HEK293 (cell line): Measurements from ENCODE around the gene GET3.

ENCODE experiments used
- CTCF ChIA-PET: fragments of 350-600 bp; formaldehyde crosslinking; extraction: SDS; loops from one replicate; lab custom pipeline; 2021; ENCODE audit warnings: antibody characterized with exemption; lab: Yijun Ruan, JAX
- POLR2A ChIA-PET: fragments of 300-600 bp; formaldehyde crosslinking; extraction: SDS; loops from one replicate; lab custom pipeline; 2020; ENCODE audit warnings: antibody characterized with exemption, inconsistent platforms; lab: Yijun Ruan, JAX
- H3K27ac ChIP-seq: fragments of 200-500 bp; sonication (Bioruptor generic); 2 replicates; pipeline ENCODE4 v1.5.1; 2014; ENCODE audit warnings: low read depth, low read length, control low read depth, inconsistent platforms; ENCODE audit errors: extremely low read depth
- H3K36me3 ChIP-seq, 2 experiments: fragments of 200-500 bp in 1 of 2; sonication (Bioruptor generic) in 1 of 2; 1 replicate in 1 of 2; 2 replicates in 1 of 2; pipeline ENCODE4 v1.5.1; 2014 to 2017; ENCODE audit warnings: inconsistent platforms in 2 of 2, low read length in 2 of 2; ENCODE audit not compliant: control insufficient read depth in 2 of 2, insufficient read depth in 1 of 2
- H3K4me1 ChIP-seq: fragments of 200-500 bp; sonication (Bioruptor generic); 2 replicates; pipeline ENCODE4 v1.5.1; 2014; ENCODE audit warnings: mild to moderate bottlenecking, low read length, inconsistent platforms; ENCODE audit not compliant: control insufficient read depth, insufficient read depth
- H3K4me3 ChIP-seq: 2 replicates; pipeline ENCODE4 v1.5.1; 2011; ENCODE audit warnings: low read depth, mild to moderate bottlenecking, control low read depth, low read length, moderate library complexity
- H3K9me3 ChIP-seq: fragments of 200-500 bp; sonication (Bioruptor generic); 2 replicates; pipeline ENCODE4 v1.5.1; 2014; ENCODE audit warnings: low read depth, low read length, inconsistent platforms; ENCODE audit not compliant: control insufficient read depth, insufficient read depth
- BCL11B ChIP-seq: fragments of 450-650 bp; formaldehyde crosslinking; IDR thresholded peaks from 2 replicates; pipeline ENCODE4 v1.5.1; 2016; ENCODE audit warnings: low read depth, missing biosample characterization, missing genetic modification characterization
- GFI1B ChIP-seq: fragments of 450-650 bp; formaldehyde crosslinking; IDR thresholded peaks from 2 replicates; pipeline ENCODE4 v1.5.1; 2016; ENCODE audit warnings: missing biosample characterization, missing genetic modification characterization
- GLI2 ChIP-seq: fragments of 450-650 bp; formaldehyde crosslinking; IDR thresholded peaks from 2 replicates; pipeline ENCODE4; 2017; ENCODE audit warnings: missing biosample characterization, missing genetic modification characterization, low read depth, borderline replicate concordance
- OSR2 ChIP-seq: fragments of 450-650 bp; formaldehyde crosslinking; IDR thresholded peaks from 2 replicates; pipeline ENCODE4 v1.5.1; 2016; ENCODE audit warnings: missing biosample characterization, missing genetic modification characterization
- SETDB1 ChIP-seq: IDR thresholded peaks from one replicate; pipeline ENCODE4 v1.6.1; 2017; ENCODE audit warnings: mild to moderate bottlenecking, low read length, moderate library complexity, mixed read lengths; ENCODE audit not compliant: insufficient read length
- ZBTB1 ChIP-seq: fragments of 450-650 bp; formaldehyde crosslinking; IDR thresholded peaks from 2 replicates; pipeline ENCODE4 v1.5.1; 2016; ENCODE audit warnings: missing biosample characterization, missing genetic modification characterization
- ZBTB21 ChIP-seq: fragments of 450-650 bp; formaldehyde crosslinking; IDR thresholded peaks from 2 replicates; pipeline ENCODE4 v1.5.1; 2017; ENCODE audit warnings: missing biosample characterization, missing genetic modification characterization
- ZBTB7A ChIP-seq: fragments of 450-650 bp; formaldehyde crosslinking; IDR thresholded peaks from 2 replicates; pipeline ENCODE4 v1.5.1; 2016; ENCODE audit warnings: low read depth, missing biosample characterization, missing genetic modification characterization
- ZFP37 ChIP-seq: fragments of 450-650 bp; formaldehyde crosslinking; IDR thresholded peaks from 2 replicates; pipeline ENCODE4 v1.5.1; 2016; ENCODE audit warnings: missing biosample characterization, missing genetic modification characterization
- ZNF132 ChIP-seq: fragments of 450-650 bp; formaldehyde crosslinking; IDR thresholded peaks from 2 replicates; pipeline ENCODE4 v1.5.1; 2017; ENCODE audit warnings: missing biosample characterization, missing genetic modification characterization, borderline replicate concordance
- ZNF146 ChIP-seq: fragments of 450-650 bp; formaldehyde crosslinking; IDR thresholded peaks from 2 replicates; pipeline ENCODE4 v1.5.1; 2016; ENCODE audit warnings: missing biosample characterization, missing genetic modification characterization
- ZNF16 ChIP-seq: fragments of 450-650 bp; formaldehyde crosslinking; IDR thresholded peaks from 2 replicates; pipeline ENCODE4 v1.5.1; 2016; ENCODE audit warnings: low read depth, missing biosample characterization, missing genetic modification characterization
- ZNF202 ChIP-seq: fragments of 450-650 bp; formaldehyde crosslinking; IDR thresholded peaks from 2 replicates; pipeline ENCODE4 v1.5.1; 2016; ENCODE audit warnings: missing biosample characterization, missing genetic modification characterization, borderline replicate concordance
- ZNF292 ChIP-seq: fragments of 450-650 bp; formaldehyde crosslinking; IDR thresholded peaks from 2 replicates; pipeline ENCODE4 v1.5.1; 2016; ENCODE audit warnings: low read depth, missing biosample characterization, missing genetic modification characterization, borderline replicate concordance
- ZNF37A ChIP-seq: fragments of 450-650 bp; IDR thresholded peaks from 2 replicates; pipeline ENCODE4 v1.5.1; 2018; ENCODE audit warnings: missing biosample characterization, missing genetic modification characterization
- ZNF391 ChIP-seq: fragments of 450-650 bp; formaldehyde crosslinking; IDR thresholded peaks from 2 replicates; pipeline ENCODE4 v1.5.1; 2016; ENCODE audit warnings: low read depth, missing biosample characterization, missing genetic modification characterization, borderline replicate concordance
- ZNF404 ChIP-seq: fragments of 450-650 bp; formaldehyde crosslinking; IDR thresholded peaks from 2 replicates; pipeline ENCODE4 v1.5.1; 2017; ENCODE audit warnings: missing biosample characterization, missing genetic modification characterization
- ZNF514 ChIP-seq: fragments of 450-650 bp; formaldehyde crosslinking; IDR thresholded peaks from 2 replicates; pipeline ENCODE4 v1.5.1; 2016; ENCODE audit warnings: missing biosample characterization, missing genetic modification characterization
- ZNF530 ChIP-seq: fragments of 450-650 bp; formaldehyde crosslinking; IDR thresholded peaks from 2 replicates; pipeline ENCODE4 v1.5.1; 2016; ENCODE audit warnings: low read depth, missing biosample characterization, missing genetic modification characterization
- ZNF624 ChIP-seq: fragments of 450-650 bp; formaldehyde crosslinking; IDR thresholded peaks from 2 replicates; pipeline ENCODE4 v1.5.1; 2017; ENCODE audit warnings: missing biosample characterization, missing genetic modification characterization
- ZNF660 ChIP-seq: fragments of 450-650 bp; IDR thresholded peaks from 2 replicates; pipeline ENCODE4 v1.5.1; 2018; ENCODE audit warnings: missing biosample characterization, mild to moderate bottlenecking, missing genetic modification characterization
- ZNF664 ChIP-seq: fragments of 450-650 bp; formaldehyde crosslinking; IDR thresholded peaks from 2 replicates; pipeline ENCODE4 v1.5.1; 2016; ENCODE audit warnings: missing biosample characterization, missing genetic modification characterization
- ZNF670 ChIP-seq: fragments of 450-650 bp; formaldehyde crosslinking; IDR thresholded peaks from 2 replicates; pipeline ENCODE4 v1.5.1; 2016; ENCODE audit warnings: missing biosample characterization, missing genetic modification characterization, low read depth
- ZNF768 ChIP-seq: fragments of 450-650 bp; formaldehyde crosslinking; IDR thresholded peaks from 2 replicates; pipeline ENCODE4 v1.5.1; 2018; ENCODE audit warnings: missing biosample characterization, mild to moderate bottlenecking, missing genetic modification characterization
- ZNF843 ChIP-seq: fragments of 450-650 bp; formaldehyde crosslinking; IDR thresholded peaks from 2 replicates; pipeline ENCODE4 v1.5.1; 2016; ENCODE audit warnings: missing biosample characterization, missing genetic modification characterization
- TF ChIP-seq, protein P1 (sequence below): fragments of 450-650 bp; formaldehyde crosslinking; IDR thresholded peaks from 2 replicates; pipeline ENCODE4 v1.5.1; 2016; ENCODE audit warnings: missing biosample characterization, missing genetic modification characterization
- TF ChIP-seq, protein P2 (sequence below): fragments of 450-650 bp; formaldehyde crosslinking; IDR thresholded peaks from 2 replicates; pipeline ENCODE4 v1.5.1; 2016; ENCODE audit warnings: missing biosample characterization, missing genetic modification characterization
- TF ChIP-seq, protein P3 (sequence below): fragments of 450-650 bp; formaldehyde crosslinking; IDR thresholded peaks from 2 replicates; pipeline ENCODE4 v1.5.1; 2016; ENCODE audit warnings: missing biosample characterization, missing genetic modification characterization

The GET3 gene

DNA sequence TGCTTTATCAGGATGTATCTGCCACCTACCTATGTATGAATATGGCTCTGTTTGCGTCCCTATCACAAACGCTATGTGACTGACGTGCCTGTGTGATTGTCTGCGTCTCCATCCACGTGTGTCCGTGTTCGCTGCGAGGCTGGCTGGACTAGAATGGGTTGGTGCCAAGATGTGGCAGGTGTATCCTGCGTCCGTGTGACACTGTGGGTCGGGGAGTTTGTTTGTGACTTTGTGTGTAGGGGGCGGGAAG lies 44.8 kb downstream of the GET3 start:
- ChIA-PET POLR2A (interaction anchor here (1.2 to 2.7 kb wide), 3 partner anchors 8 to 42 kb away, joined by 4 to 33 read pairs (median 4); partner anchors contain the start of gene JUNB), CTCF (interaction anchor here (0.7 to 11.4 kb wide), 3 partner anchors 9 to 16 kb away, joined by 3 to 234 read pairs (median 6); partner anchors contain the start of genes JUNB, PRDX2 and THSD8)
- Histone ChIP-seq H3K4me3 (peak overlapping the region; percentile 47), H3K4me1 (peaks cover 6% of the 10 kb centered on the region; the same call in 1 of the 2 replicates), H3K36me3 (no peaks in the 10 kb centered on the region), H3K9me3 (no peaks in the 10 kb centered on the region), H3K27ac (no peak overlapping the region; the same call in 1 of the 2 replicates)
- TF ChIP-seq ZNF146 (tag by site-specific recombination) (0 out of 2 replicates have a peak, but pooled peaks have one; percentile 21), ZNF843 (tag by site-specific recombination) (peak; percentile 28), ZBTB7A (tag by site-specific recombination) (peak; percentile 23), ZNF132 (no peak)
- TF ChIP-seq, all 188 proteins: peak for 3

DNA sequence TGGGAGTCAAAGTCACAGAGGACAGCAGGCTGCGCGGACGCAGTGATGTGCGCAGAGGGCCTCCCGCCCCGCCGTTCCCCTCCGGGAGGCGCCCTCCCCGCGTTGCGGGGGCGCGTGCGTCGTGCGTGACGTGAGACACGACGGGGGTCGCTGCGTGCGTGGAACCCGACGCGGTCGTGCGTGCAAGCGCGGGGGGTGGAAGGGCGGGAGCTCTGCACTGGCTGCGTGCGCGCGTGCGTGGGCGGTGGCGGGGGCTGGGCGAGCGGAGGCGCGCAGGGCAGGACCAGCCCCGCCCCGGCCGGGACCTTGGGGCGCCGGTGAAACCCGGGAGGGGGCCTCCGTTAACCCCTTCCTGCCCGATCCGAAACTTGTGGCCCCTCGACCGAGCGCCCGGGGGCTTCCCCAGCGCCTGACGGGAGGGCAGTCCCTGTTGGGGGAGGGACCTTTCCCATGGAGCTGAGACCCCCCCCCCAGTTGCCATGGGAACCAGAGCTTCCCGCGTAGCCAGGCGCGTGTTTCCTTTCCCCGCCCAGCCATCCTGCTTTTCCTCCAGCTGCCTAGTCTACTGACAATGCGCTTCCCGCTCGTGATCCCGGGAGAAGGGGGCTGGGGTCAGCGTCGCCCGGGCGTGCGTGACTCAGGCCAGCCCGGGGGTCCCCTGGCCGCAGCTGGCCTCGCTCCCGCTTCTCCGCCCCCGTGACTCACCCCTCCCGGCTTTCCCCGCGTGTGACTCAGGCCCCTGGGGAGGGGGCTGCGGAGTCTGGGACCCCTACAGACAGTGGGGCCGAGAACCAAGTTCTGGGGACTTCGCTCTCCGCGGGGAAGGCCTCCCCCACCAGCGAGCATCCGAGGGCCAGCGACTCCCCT lies 45.4 kb downstream of the GET3 start:
- peak overlapping the region; percentile 47 for H3K4me3 ChIP-seq
- H3K9me3 ChIP-seq, result no peaks in the 10 kb centered on the region
- ChIA-PET CTCF (interaction anchor here (2.4 to 11.4 kb wide), 2 partner anchors 10 to 13 kb away, joined by 6 to 234 read pairs; partner anchors contain the start of genes JUNB, PRDX2 and THSD8), POLR2A (interaction anchor here (0.7 to 2.7 kb wide), 4 partner anchors 9 to 151 kb away, joined by 4 to 33 read pairs (median 6); partner anchors contain the start of genes FARSA and JUNB)
- peak overlapping the region; percentile 30; the same call in 1 of the 2 replicates for H3K27ac ChIP-seq
- H3K36me3 ChIP-seq, result no peaks in the 10 kb centered on the region
- H3K4me1 ChIP-seq, result peaks cover 6% of the 10 kb centered on the region; the same call in 1 of the 2 replicates
- no peak for TF ChIP-seq GFI1B
- TF ChIP-seq ZNF768 (tag by site-specific recombination), result no peak
- TF ChIP-seq BCL11B, result 0 out of 2 replicates have a peak, but pooled peaks have one; percentile 69
- no peak for TF ChIP-seq ZNF670
- no peak for TF ChIP-seq ZFP37 (tag by site-specific recombination)
- TF ChIP-seq, protein P1, sequence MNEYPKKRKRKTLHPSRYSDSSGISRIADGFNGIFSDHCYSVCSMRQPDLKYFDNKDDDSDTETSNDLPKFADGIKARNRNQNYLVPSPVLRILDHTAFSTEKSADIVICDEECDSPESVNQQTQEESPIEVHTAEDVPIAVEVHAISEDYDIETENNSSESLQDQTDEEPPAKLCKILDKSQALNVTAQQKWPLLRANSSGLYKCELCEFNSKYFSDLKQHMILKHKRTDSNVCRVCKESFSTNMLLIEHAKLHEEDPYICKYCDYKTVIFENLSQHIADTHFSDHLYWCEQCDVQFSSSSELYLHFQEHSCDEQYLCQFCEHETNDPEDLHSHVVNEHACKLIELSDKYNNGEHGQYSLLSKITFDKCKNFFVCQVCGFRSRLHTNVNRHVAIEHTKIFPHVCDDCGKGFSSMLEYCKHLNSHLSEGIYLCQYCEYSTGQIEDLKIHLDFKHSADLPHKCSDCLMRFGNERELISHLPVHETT, result 0 out of 2 replicates have a peak, but pooled peaks have one; percentile 56
- TF ChIP-seq ZNF16 (tag by site-specific recombination), result no peak
- TF ChIP-seq ZNF530, result no peak
- no peak for TF ChIP-seq SETDB1
- TF ChIP-seq ZBTB21 (tag by site-specific recombination), result 0 out of 2 replicates have a peak, but pooled peaks have one; percentile 28
- no peak for TF ChIP-seq ZNF202 (tag by site-specific recombination)
- TF ChIP-seq ZNF391 (tag by site-specific recombination), result peak; percentile 52; the same call in 1 of the 2 replicates
- no peak for TF ChIP-seq ZNF292 (tag by site-specific recombination)
- TF ChIP-seq ZNF404 (tag by site-specific recombination), result no peak
- TF ChIP-seq ZNF624 (tag by site-specific recombination), result no peak
- TF ChIP-seq ZNF37A (tag by site-specific recombination), result no peak
- TF ChIP-seq ZNF664 (tag by site-specific recombination), result no peak
- no peak; the same call in 1 of the 2 replicates for TF ChIP-seq ZNF660 (tag by site-specific recombination)
- no peak for TF ChIP-seq GLI2 (tag by site-specific recombination)
- TF ChIP-seq ZBTB1, result peak; percentile 74; the same call in 1 of the 2 replicates
- TF ChIP-seq, protein P2, sequence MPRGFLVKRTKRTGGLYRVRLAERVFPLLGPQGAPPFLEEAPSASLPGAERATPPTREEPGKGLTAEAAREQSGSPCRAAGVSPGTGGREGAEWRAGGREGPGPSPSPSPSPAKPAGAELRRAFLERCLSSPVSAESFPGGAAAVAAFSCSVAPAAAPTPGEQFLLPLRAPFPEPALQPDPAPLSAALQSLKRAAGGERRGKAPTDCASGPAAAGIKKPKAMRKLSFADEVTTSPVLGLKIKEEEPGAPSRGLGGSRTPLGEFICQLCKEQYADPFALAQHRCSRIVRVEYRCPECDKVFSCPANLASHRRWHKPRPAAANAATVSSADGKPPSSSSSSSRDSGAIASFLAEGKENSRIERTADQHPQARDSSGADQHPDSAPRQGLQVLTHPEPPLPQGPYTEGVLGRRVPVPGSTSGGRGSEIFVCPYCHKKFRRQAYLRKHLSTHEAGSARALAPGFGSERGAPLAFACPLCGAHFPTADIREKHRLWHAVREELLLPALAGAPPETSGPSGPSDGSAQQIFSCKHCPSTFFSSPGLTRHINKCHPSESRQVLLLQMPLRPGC (tag by site-specific recombination), result 0 out of 2 replicates have a peak, but pooled peaks have one; percentile 20
- TF ChIP-seq OSR2 (tag by site-specific recombination), result no peak
- TF ChIP-seq, protein P3, sequence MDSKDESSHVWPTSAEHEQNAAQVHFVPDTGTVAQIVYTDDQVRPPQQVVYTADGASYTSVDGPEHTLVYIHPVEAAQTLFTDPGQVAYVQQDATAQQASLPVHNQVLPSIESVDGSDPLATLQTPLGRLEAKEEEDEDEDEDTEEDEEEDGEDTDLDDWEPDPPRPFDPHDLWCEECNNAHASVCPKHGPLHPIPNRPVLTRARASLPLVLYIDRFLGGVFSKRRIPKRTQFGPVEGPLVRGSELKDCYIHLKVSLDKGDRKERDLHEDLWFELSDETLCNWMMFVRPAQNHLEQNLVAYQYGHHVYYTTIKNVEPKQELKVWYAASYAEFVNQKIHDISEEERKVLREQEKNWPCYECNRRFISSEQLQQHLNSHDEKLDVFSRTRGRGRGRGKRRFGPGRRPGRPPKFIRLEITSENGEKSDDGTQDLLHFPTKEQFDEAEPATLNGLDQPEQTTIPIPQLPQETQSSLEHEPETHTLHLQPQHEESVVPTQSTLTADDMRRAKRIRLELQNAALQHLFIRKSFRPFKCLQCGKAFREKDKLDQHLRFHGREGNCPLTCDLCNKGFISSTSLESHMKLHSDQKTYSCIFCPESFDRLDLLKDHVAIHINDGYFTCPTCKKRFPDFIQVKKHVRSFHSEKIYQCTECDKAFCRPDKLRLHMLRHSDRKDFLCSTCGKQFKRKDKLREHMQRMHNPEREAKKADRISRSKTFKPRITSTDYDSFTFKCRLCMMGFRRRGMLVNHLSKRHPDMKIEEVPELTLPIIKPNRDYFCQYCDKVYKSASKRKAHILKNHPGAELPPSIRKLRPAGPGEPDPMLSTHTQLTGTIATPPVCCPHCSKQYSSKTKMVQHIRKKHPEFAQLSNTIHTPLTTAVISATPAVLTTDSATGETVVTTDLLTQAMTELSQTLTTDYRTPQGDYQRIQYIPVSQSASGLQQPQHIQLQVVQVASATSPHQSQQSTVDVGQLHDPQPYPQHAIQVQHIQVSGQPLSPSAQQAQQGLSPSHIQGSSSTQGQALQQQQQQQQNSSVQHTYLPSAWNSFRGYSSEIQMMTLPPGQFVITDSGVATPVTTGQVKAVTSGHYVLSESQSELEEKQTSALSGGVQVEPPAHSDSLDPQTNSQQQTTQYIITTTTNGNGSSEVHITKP (tag by site-specific recombination), result peak; percentile 50; the same call in 1 of the 2 replicates
- no peak for TF ChIP-seq ZNF514
